Large intestine (tissue), 1 donor: Measurements from ENCODE around the gene HNRNPR. TPM values are rescaled to one million over a fixed set of nuclear protein-coding genes. Genes with fewer than 3 reads are reported as not detected.

Source experiments
- polyA plus RNA-seq: library from polyadenylated mRNA; unstranded; fragments of 120-200 nt; gene quantifications from one replicate; pipeline ENCODE4 v1.2.1, GENCODE V29; 2013

Gene HNRNPR
- polyA plus RNA-seq, 1 donor = 148 TPM

Other genes starting within 250 kb of the HNRNPR start
- gene LUZP1, start 175.4 kb downstream of the HNRNPR start, polyA plus RNA-seq = 23.7 TPM
- gene HTR1D, start 126.8 kb downstream of the HNRNPR start, polyA plus RNA-seq = 0.46 TPM
- gene ZNF436, start 25.6 kb upstream of the HNRNPR start, polyA plus RNA-seq = 22.2 TPM
- 29.4 TPM for gene TCEA3, start 80.5 kb upstream of the HNRNPR start, polyA plus RNA-seq
- gene ASAP3, start 139.9 kb upstream of the HNRNPR start, polyA plus RNA-seq = 14.0 TPM
- gene E2F2, start 186.9 kb upstream of the HNRNPR start, polyA plus RNA-seq = 2.8 TPM
- 120 TPM for gene ID3, start 215.2 kb upstream of the HNRNPR start, polyA plus RNA-seq